BJ (cell line): ENCODE measurements around the gene GBP2. TPM values are rescaled to one million over a fixed set of nuclear protein-coding genes. Genes with fewer than 3 reads are reported as not detected.
A peak's percentile ranks its signal among the peaks of the same experiment; 100 is the strongest.

ENCODE experiments used
- CTCF ChIA-PET: fragments of 350-600 bp; formaldehyde crosslinking; extraction: SDS; loops from one replicate; lab custom pipeline; 2021; ENCODE audit warnings: antibody characterized with exemption, inconsistent platforms; lab: Yijun Ruan, JAX
- POLR2A ChIA-PET: fragments of 300-600 bp; sonication (Branson Sonifier 250); formaldehyde crosslinking; extraction: SDS; loops from one replicate; lab custom pipeline; 2021; ENCODE audit warnings: antibody characterized with exemption; lab: Charles Lee
- DNase-seq: peaks from one replicate; pipeline ENCODE4 v3.0.0-alpha.2; 2011; ENCODE audit warnings: low read depth
- H3K27me3 ChIP-seq: 2 replicates; pipeline ENCODE4 v1.6.0; 2011; ENCODE audit warnings: low read length; ENCODE audit not compliant: control insufficient read depth, insufficient read depth
- H3K36me3 ChIP-seq: 2 replicates; pipeline ENCODE4 v1.5.1; 2011; ENCODE audit warnings: low read length; ENCODE audit not compliant: control insufficient read depth, insufficient read depth
- H3K4me3 ChIP-seq: 2 replicates; pipeline ENCODE4 v1.5.1; 2011; ENCODE audit warnings: low read depth, mild to moderate bottlenecking, control low read depth, low read length
- polyA minus RNA-seq: library from RNA; depleted of rRNA, polyadenylated mRNA; stranded (reverse); fragments of >200 nt; gene quantifications from 2 replicates; pipeline ENCODE4 v1.2.3, GENCODE V29; 2011; rRNA and poly(A)+ RNA removed
- polyA plus RNA-seq: library from polyadenylated mRNA; depleted of rRNA; stranded (reverse); fragments of >200 nt; gene quantifications from 2 replicates; pipeline ENCODE4 v1.2.3, GENCODE V29; 2011; rRNA removed
- TF ChIP-seq, protein P1 (sequence below): IDR thresholded peaks from 2 replicates; pipeline ENCODE4 v1.5.1; 2011; ENCODE audit warnings: low read depth, mild to moderate bottlenecking, control low read depth, inconsistent platforms, low read length, moderate library complexity; ENCODE audit not compliant: insufficient read depth

The GBP2 gene, protein sequence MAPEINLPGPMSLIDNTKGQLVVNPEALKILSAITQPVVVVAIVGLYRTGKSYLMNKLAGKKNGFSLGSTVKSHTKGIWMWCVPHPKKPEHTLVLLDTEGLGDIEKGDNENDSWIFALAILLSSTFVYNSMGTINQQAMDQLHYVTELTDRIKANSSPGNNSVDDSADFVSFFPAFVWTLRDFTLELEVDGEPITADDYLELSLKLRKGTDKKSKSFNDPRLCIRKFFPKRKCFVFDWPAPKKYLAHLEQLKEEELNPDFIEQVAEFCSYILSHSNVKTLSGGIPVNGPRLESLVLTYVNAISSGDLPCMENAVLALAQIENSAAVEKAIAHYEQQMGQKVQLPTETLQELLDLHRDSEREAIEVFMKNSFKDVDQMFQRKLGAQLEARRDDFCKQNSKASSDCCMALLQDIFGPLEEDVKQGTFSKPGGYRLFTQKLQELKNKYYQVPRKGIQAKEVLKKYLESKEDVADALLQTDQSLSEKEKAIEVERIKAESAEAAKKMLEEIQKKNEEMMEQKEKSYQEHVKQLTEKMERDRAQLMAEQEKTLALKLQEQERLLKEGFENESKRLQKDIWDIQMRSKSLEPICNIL
- polyA plus RNA-seq = 7.5 and 7.8 TPM in 2 replicates
- polyA minus RNA-seq = 3.4 and 4.6 TPM in 2 replicates

DNA sequence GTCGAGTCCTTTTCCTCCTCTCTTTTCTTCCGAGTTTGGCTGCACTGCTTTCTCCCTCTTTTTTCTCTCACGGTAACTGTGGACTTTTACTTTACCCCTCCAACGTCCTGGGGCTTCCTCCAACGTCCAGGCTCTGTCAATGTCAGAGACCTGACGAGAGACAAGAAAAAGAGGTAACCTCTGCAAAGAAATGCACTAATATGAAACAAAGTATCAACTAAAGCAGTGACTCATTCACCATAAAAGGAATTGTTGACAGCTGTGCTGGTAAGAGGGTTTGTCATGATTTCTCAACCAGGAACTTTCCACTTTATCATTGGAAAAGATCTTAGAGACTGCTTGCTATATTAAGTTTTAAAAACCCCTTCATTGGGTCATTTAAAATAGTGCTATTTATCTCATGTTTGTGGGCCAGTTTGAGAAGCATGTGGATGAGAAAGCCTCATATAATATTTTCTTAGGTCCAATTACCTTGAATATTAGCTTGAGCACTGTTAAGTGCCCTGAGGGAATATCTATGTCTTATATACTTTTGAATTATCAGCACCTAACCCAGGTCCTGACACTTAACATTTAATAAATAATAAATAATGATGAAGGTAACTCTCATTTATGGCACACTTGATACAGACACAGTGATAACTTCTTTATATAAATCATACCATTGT lies at the start of gene GBP2:
TSS of gene GBP2 (minus strand) at position 202 of the 668 bp plus-strand sequence. CDS start 4,148 bp downstream, outside the sequence.
- CTCF ChIA-PET = interaction anchor here (0.6 kb wide), 1 partner anchor 94 kb away, joined by 3 read pairs; no protein-coding TSS in a partner anchor
- POLR2A ChIA-PET = no interaction called here
- TF ChIP-seq, protein P1, sequence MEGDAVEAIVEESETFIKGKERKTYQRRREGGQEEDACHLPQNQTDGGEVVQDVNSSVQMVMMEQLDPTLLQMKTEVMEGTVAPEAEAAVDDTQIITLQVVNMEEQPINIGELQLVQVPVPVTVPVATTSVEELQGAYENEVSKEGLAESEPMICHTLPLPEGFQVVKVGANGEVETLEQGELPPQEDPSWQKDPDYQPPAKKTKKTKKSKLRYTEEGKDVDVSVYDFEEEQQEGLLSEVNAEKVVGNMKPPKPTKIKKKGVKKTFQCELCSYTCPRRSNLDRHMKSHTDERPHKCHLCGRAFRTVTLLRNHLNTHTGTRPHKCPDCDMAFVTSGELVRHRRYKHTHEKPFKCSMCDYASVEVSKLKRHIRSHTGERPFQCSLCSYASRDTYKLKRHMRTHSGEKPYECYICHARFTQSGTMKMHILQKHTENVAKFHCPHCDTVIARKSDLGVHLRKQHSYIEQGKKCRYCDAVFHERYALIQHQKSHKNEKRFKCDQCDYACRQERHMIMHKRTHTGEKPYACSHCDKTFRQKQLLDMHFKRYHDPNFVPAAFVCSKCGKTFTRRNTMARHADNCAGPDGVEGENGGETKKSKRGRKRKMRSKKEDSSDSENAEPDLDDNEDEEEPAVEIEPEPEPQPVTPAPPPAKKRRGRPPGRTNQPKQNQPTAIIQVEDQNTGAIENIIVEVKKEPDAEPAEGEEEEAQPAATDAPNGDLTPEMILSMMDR = no peak
- Histone ChIP-seq H3K27me3 (no peaks in the 10 kb centered on the region), H3K36me3 (no peaks in the 10 kb centered on the region), H3K4me3 (peak within 1 kb of the TSS; percentile 21)
- DNase-seq = peak; percentile 51

- ChIA-PET POLR2A (no interaction called here), CTCF (no interaction called here)
- no peaks in the 10 kb centered on the region for H3K27me3 ChIP-seq
- H3K36me3 ChIP-seq = no peaks in the 10 kb centered on the region
- no peak for DNase-seq
- TF ChIP-seq, protein P1 = no peak
- H3K4me3 ChIP-seq = no peak overlapping the region
Observed at GRCh38 chr1:89174491-89174890, 48.6 kb upstream of the GBP2 start.

GRCh38 chr1:89172468-89173143 lies 46.7 kb upstream of the GBP2 start:
- H3K4me3 ChIP-seq = no peak overlapping the region
- H3K36me3 ChIP-seq = no peaks in the 10 kb centered on the region
- H3K27me3 ChIP-seq = no peaks in the 10 kb centered on the region
- TF ChIP-seq, protein P1 = no peak
- ChIA-PET CTCF (interaction anchor here (1.2 to 1.3 kb wide), 2 partner anchors 12 to 32 kb away, joined by 3 read pairs; no protein-coding TSS in a partner anchor), POLR2A (no interaction called here)
- DNase-seq = no peak

- DNase-seq = no peak
- no peaks in the 10 kb centered on the region for H3K36me3 ChIP-seq
- no peaks in the 10 kb centered on the region for H3K27me3 ChIP-seq
- TF ChIP-seq, protein P1 = no peak
- ChIA-PET CTCF (interaction anchor here (1.2 kb wide), 1 partner anchor 11 kb away, joined by 3 read pairs; no protein-coding TSS in a partner anchor), POLR2A (no interaction called here)
- H3K4me3 ChIP-seq = no peak overlapping the region
Observed at GRCh38 chr1:89171067-89171438, 45.1 kb upstream of the GBP2 start.
